Sciatic nerve (tissue), 1 donor: ENCODE measurements around the gene NT5C3B. TPM values are rescaled to one million over a fixed set of nuclear protein-coding genes. Genes with fewer than 3 reads are reported as not detected.

Source experiments
- total RNA-seq: library from RNA; stranded (reverse); fragmentation: NEBNext Ultra II Directional; extraction: Animal tissue kit (Norgen Biotek cat#: 25700); gene quantifications from one replicate; pipeline ENCODE4 v1.2.1, GENCODE V29; 2021
- donor health status: DM: no; HTN: no; CAD: no.

The NT5C3B gene
- total RNA-seq, 1 donor from 2014 or later, result 34.6 TPM

Other genes with a start within 250 kb of the NT5C3B start
- gene KRT14, start 249.3 kb downstream of the NT5C3B start, total RNA-seq, result 82.1 TPM
- gene KRT16, start 223.5 kb downstream of the NT5C3B start, total RNA-seq, result 0.85 TPM
- not detected for gene KRT17, start 211.7 kb downstream of the NT5C3B start, total RNA-seq
- gene EIF1, start 147.3 kb downstream of the NT5C3B start, total RNA-seq, result 891 TPM
- gene GAST, start 123.9 kb downstream of the NT5C3B start, total RNA-seq, result not detected
- gene HAP1, start 101.6 kb downstream of the NT5C3B start, total RNA-seq, result 0.09 TPM
- gene JUP, start 49.5 kb downstream of the NT5C3B start, total RNA-seq, result 78.2 TPM
- gene P3H4, start 24.3 kb downstream of the NT5C3B start, total RNA-seq, result 12.8 TPM
- gene FKBP10, start 23.2 kb downstream of the NT5C3B start, total RNA-seq, result 73.3 TPM
- gene KLHL10, start 1.6 kb upstream of the NT5C3B start, total RNA-seq, result not detected
- 16.0 TPM for gene KLHL11, start 29.2 kb upstream of the NT5C3B start, total RNA-seq
- gene ACLY, start 82.7 kb upstream of the NT5C3B start, total RNA-seq, result 139 TPM
- gene ODAD4, start 94.4 kb upstream of the NT5C3B start, total RNA-seq, result 2.9 TPM
- 393 TPM for gene CNP, start 130.6 kb upstream of the NT5C3B start, total RNA-seq
- gene DNAJC7, start 181.2 kb upstream of the NT5C3B start, total RNA-seq, result 95.0 TPM
- 18.9 TPM for gene NKIRAS2, start 183.9 kb upstream of the NT5C3B start, total RNA-seq
- gene C17orf113, start 214.4 kb upstream of the NT5C3B start, total RNA-seq, result 2.9 TPM